CD4-positive, alpha-beta T cell treated with Interleukin-17A for 1 hour (primary cell): ENCODE data around the gene JUND.

Source experiments
- DNase-seq: peaks from one replicate; pipeline ENCODE4 v3.0.0-alpha.2; 2020

Gene JUND

DNA sequence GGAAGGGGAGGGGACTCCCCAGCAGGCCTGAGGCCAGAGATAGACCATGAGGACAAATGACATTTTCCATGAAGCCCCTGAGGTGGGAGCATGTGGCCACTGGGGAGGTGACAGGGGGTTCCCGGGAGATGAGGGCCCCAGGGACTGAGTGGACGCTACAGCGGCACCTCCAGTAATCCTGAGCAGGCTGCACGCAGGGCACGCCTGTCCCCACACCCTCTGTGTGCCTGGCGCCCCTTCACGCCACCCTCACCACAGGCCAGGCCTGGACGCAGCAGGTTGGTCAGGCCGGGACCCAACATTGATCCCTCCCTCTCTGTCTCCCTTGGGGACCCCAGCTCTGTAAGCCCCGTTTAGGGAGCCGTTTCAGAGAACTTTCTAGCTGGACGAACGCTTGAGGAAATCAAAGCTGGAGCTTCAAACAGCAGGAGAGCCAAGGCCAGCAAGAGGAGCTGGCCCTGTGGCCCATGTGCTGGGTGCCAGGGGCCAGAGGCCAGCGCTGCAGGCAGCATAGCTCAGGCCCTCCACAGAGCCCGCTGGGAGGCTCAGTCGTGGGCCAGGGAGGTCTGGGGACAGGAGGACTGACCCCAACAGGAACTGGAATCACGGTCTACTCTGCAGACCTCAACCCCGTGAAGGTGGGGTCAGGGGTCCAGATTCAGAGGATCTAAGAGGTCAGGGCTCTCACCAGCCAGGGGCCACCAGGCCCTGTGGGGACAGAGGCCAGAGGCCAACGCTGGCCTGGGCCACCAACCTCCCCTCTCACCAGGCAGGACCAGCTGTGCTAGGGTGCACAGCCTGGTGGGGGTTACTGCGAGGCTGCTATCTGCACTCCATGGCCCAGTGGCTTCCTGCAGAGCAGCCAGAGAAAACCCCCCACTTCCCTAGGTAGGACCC, 26.9 kb upstream of the JUND start:
- DNase-seq, result no peak

DNA sequence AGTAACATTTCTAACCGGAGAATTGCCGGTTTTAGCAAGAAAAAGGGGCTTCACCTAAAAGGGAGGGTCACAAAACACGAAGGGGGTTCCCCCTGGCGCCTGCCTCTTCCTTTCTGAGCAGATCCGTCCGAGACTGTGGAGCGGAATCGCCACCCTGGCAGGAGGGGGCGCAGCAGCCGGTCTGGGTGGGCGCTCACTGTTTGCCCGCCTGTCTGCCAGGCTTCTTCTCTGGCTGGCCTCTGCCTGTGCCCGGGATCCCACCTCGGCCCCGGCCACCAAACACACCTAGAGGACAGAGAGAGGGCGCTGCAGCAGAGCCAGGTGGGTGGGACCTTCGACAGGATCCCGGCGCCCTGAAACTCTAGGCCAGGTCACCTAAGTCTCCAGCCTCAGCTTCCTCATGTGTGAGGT, 25.9 kb upstream of the JUND start:
- DNase-seq, result peak; percentile 67

DNA sequence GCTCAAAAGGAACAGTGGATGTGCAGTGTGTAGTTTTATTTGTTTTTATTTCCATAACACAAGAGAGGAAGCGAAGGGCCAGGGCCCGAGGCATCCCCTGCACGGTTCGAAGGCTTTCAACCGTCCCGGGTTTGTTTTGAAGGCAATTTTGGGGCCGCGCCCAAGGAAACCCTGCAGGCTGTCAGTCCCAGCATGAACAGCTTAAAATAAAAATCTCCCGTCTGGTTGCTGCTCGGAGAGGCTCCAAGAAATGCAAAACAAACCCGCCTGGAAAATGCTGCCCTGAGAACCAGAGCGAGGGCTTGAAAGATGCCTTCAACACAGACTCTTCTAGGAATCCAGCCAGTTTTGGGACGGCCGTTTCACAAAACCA, 25.5 kb upstream of the JUND start:
- peak; percentile 32 for DNase-seq

DNA sequence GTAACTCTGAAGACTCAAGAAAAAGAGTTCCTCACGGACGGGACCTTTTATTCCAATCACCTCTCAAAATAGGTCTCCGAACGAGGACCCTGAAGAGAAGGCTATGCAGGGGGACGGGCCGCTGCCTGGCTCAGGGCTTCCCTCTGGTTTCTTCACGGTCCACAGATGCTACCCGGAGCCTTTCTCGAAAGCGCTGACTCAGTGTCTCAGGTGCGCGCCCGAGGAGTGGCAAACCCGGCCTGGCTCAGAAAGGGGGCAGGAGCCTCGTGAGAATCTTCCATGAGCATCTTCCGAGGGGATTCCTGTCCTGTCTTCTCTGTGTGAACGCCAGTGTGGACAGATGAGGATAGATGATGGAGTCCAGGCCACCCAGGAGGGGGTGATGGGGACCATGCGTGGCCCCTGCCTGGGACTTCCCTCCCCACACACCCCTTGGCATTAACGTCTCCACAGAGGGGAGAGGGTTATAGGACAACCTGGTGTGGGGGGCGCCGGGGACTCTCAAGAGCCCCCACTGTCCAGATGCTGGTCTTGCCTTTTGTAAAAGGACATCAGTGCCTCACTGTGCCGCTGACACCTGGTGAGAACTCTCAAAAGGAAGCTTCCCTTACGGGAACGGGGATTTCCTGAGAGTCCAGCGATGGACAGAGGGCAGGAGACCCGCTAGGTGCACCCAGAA, 24.9 kb upstream of the JUND start:
- no peak for DNase-seq

DNA sequence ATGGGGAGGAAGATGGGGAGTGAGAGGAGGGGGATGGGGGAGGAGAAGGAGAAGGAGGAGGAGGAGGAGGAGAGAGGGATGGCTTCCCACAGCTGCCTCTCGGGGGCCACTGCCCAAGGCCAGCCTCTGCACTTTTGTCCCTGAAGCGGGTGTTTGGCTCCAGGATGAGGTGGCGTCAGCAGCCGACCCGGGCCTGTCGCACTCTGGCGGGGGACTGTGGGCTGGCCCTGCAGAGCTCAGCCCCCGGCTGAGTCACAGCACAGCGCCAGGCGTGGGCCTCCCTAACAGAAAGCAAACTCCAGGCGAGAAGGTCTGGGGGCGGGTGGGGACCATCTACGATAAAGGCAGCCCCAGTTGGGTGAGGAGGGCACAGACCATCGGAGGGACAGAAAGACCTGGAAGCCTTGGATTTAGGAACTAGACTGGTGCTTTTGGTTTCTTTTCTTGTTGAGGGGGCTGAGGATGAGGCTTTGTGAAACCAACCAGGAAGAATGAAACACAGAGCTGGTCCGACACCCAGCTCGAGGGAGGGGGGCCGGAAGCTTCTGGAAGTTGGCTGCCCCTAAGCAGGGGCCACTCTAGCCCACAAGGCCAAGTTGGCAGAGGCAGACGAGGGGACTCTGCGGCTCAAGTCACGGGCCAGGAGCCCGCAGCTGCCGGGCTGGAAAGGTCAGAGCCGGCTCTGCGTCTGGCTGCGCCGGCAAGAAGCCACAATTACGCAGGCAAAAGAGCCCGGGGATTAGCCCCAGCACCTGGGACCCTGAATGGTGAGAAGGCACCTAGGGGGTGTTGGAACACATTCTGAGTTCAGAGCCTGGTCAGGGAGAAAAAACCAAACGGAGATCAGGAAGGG, 23.3 kb upstream of the JUND start:
- DNase-seq, result peak; percentile 87

DNA sequence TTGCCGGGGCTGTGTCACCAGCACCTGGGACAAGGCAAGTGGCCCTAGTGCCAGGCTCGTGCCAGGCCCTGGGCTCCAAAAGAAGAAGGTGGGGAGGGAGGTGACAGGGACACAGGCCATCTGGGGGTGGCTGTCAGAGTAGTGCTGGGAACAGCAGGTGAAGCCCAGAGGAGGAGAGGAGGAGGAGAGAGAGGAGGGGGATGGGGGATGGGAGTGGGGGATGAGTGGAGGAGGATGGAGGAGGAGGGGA, 22.7 kb upstream of the JUND start:
- no peak for DNase-seq

DNA sequence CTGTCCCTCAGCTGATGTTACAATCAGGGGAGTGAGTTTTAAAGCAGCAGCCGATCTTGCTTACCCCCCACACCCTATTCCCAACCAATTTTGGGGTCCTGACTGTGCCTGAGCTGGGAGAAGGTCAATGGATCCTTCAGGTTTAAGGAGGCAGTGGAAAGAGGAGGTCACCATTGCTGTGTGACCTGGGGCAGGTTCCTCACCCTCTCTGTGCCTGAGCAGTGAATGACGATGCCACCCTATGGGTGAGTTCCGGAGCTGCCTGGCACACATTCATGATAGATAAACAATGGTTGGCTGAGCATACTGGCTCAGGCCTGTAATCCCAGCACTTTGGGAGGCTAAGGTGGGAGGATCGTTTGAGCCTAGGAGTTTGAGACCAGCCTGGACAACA, 20.3 kb upstream of the JUND start:
- no peak for DNase-seq

DNA sequence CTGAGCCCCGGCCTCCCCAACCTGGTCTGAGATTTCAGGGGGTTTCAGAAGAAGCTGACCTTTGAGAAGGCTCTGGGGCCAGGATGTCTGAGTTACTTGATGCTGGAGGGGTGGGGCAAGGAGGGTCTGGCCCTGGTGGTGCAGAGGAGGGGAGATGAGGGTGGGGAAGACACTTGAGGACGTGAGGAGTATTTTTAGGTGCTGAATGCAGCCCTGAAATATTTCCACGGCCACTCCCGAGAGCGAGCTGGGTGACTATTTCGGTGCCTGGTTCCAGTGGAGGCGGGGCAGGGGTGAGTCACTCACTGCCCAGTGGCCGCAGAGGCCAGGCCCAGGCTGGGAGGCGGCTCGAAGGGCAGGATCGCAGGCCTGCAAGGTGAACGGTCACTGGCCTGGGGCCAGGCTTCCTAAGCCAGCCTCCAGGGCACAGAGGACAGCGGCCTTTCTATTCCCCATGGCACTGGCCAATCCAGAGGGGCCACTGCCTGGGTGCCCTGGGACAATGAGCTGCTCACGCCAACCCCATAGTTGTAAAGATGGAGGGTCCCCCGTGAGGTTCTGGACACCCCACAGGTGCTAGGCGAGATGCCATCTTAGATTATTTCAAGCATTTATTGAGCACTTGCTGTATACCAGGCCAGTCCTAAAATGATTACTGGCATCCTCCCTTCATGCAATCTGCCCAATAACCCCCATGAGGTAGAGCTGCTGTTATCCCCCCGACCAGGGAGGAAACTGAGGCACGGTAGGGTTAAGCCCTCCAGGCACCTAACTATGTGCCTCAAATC, 19.7 kb upstream of the JUND start:
- DNase-seq, result no peak

DNA sequence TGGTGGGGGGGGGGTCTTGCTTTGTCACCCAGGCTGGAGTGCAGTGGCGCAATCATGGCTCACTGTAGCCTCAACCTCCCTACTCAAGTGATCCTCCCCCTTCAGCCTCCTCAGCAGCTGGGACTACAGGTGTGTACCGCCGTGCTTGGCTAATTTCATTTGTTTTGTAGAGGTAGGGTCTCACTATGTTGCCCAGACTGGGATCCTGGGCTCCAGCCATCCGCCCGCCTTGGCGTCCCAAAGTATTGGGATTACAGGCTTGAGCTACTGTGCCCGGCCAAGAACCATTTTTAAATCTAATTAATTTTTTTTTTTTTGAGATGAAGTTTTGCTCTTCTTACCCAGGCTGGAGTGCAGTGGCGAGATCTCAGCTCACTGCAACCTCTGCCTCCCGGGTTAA, 18.2 kb upstream of the JUND start:
- DNase-seq, result no peak

DNA sequence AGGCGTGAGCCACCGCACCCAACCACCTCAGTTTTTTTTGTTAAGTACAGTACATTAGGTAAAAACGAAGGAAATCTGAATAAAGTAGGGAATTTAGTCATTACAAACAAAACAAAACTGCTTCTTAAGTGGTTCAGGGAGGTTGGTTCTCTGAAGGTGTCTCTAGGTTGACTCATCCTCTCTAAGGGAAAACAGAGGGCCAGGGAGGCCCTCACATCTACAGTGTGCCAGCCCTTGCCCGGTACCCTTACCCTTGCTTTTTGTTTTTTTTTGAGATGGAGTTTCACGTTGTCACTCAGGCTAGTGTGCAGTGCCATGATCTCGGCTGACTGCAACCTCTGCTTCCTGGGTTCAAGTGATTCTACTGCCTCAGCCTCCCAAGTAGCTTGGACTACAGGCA, 17.2 kb upstream of the JUND start:
- no peak for DNase-seq

DNA sequence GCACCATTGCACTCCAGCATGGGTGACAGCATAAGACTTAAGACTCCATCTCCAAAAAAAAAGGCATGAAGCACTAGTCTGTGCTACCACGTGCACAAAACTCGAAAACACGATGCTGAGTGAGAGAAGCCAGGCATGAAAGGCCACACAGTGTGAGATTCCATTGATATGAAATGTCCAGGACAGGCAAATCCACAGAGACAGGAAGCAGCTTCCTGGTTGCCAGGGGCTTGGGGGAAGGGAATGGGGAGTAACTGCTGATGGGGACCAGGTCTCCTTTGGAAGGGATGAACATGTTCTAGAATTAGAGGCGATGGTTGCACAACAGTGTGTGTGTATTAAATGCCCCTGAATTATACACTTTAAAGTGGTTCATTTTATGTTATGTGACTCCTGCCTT, 15.9 kb upstream of the JUND start:
- no peak for DNase-seq

DNA sequence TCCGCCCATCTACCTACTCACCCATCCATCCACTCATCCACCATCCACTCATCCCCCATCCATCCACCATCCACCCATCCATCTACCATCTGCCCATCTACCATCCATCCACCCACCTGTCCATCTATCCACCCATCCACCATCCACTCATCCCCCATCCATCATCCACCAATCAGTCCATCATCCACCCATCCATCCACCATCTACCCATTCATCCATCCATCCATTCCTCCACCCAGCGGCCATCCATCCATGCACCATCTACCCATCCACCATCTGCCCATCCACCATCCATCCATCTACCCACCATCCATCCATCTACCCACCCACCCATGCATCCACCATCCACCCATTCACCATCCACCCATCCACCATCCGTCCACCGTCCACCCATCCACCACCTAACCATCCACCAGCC, 13.6 kb upstream of the JUND start:
- DNase-seq, result no peak

DNA sequence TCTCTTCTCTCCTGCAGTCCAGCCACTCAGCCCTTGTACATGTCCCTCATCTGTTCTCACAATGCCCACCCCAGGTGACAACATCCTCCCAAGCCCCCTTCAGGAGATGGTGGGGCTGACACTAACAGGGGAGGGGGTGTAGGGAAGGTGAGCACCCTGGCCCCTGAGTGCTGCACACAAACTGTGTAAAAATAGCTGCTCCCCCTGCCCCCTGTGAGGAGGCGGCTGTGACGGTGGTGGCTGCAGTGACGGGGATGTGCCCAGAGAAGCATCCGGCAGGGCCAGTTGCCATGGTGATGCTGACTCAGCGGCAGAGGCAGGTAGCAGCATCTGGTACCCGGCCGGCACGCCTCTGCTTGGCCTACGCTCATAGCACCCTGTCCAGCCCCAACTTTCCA, 13.0 kb upstream of the JUND start:
- peak; percentile 95 for DNase-seq

DNA sequence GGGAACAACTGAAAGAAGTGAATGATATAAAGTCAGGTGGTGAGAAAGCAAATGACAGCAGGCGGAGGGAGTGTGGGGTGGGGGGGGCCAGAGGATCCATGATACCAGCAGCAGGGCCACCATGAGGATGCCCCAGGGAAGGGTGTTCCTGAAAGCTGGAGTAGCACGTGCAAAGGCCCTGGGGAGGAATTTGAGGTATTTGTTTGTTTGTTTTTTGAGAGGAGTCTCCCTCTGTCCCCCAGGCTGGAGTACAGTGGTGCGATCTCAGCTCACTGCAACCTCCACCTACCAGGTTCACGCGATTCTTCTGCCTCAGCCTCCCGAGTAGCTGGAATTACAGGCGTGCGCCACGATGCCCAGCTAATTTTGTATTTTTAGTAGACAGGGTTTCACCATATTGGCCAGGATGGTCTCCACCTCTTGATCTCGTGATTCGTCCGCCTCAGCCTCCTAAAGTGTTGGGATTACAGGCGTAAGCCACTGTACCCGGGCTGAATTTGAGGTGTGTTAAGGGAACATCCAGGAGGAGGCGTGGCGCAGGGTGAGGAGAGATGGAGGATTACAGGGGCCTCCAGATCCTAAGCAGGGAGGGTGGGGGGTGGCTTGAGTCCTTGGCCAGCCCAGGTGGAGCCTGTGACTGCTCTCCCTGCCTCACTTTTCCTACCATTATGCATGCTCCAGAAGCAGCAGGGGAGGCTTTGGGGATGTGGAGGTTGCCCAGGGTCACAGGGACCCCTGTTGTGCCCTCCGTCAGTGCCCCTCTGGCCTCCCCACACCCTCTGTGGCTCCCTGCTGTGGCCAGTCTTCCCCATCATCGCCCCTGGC, 12.4 kb upstream of the JUND start:
- no peak for DNase-seq

DNA sequence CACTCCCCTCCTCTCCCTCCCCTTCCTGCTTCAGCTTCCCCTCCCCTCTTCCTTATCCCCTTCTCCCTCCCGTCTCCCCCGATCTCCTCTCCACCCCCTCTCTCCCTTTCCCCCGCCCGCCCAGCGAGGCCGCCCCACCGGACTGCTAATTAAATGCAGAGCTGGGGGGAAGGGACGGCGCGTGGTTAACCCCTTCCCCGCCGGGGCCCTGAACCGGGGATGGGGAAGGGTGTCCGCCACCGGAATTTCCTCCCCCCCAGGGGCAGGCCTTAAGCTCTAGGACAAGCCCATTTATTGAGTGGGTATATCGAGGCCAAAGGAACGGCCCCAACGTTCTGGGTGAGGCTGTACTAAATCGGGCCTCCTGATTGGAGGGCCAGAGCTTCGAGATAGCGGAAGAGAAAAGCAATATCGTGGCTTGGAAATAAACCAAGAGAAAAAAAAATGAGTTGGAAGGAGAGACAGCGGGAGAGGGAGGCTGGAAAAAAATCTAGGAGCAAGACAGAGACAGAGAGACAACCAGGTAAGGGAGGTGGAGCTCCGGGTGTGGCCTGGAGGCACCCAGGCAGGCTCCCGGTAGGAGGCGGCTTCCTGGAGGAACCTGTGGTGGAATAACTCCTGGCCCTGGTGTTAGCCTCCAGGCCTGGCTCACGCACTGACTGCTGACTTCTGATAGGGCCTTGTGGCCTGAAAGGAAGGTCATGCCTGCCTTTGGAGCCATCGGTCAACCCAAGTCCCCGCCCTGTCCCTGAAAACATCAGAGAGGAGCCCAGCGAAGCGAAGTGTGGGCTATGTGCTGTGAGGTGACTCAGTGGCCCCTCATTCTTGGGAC, 11.6 kb upstream of the JUND start:
- DNase-seq, result peak; percentile 65

DNA sequence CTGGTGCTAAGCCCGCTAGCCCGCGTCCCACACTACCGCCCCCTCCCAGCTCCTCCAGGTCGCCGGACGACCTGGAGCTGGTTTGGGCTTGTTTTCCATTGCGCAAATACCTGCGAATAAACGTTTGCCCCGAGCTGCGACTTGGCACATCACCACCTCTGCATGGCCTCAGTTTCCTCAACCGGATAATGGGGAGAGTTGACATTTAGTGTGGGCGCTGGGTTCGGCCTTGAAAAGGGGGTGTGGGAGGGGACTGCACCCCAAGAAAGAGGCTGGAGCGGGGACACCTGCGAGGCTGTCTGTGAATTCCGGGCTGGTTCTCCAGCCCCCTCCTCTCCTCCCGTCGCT, 11.0 kb upstream of the JUND start:
- DNase-seq, result no peak

DNA sequence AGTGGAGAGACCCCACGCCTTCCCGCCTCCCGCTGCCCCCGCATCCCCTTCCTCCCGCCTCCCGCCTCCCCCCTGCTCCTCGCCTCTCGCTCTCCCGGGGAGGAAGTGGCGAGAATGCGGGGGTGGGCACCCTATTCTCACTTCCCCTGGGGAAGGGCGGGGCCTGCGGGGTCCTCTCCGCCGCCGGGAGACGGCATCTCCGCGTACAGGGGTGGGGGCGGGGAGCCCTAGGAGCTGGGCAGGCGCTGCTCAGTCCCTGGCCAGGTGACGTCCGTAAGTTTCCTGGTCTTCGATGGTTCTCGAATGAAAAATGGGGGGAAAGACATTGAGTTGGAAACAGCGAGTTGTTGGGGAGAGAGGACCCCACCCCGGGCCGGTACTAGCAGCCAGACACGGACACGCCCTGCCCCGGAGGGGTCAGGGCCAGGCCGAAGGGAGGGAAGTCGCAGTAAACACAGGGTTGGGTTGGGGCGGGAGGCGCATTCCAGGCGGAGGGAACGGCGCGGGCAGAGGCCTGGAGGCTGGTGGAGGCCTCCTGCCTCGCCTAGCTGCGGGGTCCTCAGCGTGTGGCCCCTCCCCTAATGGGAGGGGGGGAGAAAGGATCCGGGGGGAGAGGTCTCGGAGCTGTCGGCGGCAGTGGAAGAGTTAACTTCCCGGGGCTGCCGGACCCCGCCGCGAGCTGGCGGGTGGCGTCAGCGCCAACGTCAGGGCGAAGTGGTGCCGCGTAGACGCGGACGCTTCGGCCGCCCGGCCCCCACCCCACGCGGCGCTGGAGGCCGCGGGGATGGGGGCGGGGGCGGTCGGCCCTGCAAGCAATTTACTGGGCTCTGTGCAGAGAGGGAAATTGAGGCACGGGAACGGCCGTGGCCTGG, 10.4 kb upstream of the JUND start:
- DNase-seq, result peak; percentile 86

DNA sequence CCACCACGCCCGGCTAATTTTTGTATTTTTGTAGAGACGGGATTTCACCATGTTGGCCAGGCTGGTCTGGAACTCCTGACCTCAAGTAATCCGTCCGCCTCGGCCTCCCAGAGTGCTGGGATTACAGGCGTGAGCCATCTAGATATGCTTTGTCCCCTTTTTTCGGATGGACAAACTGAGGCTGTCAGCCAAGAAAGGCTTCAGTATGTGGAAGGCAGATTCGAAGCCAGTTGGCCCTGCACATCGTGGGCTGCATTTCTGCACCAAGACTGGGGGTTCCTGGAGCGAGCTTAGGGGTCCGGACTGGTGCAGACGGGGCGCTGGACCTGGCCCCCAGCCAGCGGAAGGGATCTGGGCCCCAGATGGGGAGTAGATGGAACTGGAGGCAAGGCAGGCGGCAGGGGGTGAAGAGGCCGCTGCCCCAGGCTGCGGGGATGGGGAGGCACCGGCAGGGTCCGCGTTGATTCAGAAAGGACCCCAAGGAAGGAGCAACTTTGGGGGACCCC, 9.7 kb upstream of the JUND start:
- no peak for DNase-seq

DNA sequence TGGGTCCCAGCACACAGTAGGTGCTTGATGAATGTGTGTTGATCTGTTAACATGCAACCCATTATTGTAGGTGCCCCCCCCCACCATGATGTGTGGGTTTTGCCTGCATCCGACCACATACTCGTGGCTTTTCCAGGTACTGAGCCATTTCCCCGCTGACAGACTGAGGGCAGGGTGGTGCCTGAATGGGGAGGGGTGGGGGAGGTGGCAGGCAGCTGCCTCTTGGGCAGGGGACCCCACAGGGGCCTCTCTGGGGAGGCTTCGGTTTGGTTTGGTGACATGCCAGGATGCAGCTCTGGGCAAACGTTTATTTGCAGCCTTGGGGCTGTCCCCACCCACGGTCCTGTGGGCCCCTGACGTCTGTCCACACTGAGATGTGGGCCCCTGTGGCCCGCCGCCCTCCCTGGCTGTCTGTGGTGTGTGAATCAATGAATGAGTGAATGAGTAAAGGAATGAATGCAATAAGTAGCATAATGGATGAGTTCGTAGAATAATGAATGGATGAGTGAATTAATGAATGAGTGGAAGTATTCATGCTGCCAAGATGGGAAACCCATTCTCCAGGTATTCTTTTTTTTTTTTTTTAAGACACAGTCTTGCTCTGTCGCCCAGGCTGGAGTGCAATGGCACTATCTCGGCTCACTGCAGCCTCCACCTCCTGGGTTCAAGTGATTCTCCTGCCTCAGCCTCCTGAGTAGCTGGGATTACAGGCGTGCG, 9.0 kb upstream of the JUND start:
- peak; percentile 94 for DNase-seq
